Measurements from ENCODE around the gene SLC22A23.
"Not testable (repeated sequence)": the region's sequence is repeated elsewhere in the genome, so short reads cannot be mapped to it uniquely, and the experiment has no call there.

SLC22A23 gene

GRCh38 chr6:3382326-3383279 lies 74.2 kb downstream of the SLC22A23 start:
- FAIRE-seq, result no peak

DNA sequence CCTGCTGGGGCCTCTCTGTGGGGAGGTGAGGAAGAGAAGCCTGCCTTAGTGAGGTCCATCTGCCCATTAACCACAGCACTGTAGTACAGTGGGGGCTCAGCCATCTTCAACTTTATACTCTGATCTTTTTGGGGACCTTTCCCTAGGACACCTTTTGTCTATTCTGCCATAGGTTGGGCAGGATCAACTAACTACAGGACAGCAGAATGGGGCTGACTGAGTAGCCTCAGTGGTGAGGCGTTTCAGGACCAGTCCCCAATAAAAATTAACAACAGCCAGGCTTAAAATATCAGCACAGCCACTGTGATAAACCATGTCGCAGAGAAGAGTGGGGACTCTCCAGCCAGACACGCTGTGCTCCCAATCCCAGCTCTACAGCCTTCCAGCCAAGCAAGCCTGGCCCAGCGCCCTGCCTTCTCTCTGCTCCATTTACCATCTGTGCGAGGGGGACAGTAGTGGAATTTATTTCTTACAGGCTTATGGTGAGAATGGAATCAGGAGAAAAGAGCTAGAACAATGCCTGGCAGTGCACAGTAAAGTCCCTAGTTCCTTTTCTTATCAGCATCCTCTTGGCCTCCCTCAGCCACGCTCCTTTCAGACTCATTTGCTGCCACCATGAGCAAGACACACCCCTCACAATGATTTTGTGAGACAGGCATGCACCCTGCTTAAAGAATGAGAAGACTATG lies 75.5 kb downstream of the SLC22A23 start:
- FAIRE-seq, result no peak

- no peak for FAIRE-seq
Measured at GRCh38 chr6:3380344-3381232, 76.3 kb downstream of the SLC22A23 start.

DNA sequence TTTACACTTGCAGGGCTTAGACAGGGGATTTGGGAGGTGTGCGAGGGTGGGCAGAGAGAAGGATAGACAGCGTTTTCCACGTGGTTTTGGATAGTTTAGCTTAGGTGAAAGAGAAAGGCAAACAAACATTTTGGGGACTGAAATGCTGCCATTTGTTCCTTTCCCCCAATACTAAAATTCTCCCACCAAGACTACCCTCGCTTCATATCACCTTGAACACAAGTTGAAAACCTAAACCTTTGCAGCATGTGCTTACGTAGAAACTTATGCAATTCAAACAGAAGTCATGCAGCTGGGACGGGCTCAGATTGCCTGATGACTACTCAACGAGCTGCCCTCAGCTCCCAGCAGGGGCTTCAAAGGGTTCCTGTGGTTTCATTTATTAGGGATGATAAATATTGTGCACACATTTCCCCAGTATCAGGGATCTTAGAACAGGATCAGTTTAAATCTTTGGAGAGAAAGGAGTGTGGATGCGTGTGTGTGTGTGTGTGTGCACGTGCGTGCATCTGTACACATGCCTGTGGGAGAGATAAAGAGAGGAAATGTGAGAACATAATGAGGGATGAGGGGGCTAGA lies 77.3 kb downstream of the SLC22A23 start:
- FAIRE-seq, result no peak

DNA sequence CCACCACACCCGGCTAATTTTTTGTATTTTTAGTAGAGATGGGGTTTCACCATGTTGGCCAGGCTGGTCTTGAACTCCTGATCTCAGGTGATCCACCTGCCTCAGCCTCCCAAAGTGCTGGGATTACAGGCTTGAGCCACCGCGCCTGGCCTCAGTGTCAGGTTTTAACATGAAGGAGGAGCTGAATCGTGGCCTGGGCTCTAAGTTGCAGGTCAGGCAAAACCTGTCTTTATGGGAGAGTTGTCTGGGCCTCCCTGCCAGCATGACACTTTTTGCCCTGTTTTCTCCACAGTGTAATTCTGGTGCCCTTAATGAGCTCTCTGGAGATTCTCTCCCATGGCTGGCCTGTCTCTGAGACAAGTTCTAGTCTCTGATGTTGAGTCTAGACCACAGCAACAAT lies 78.0 kb downstream of the SLC22A23 start:
- not testable (repeated sequence) for FAIRE-seq

GRCh38 chr6:3378398-3378782 lies 78.5 kb downstream of the SLC22A23 start:
- not testable (repeated sequence) for FAIRE-seq

DNA sequence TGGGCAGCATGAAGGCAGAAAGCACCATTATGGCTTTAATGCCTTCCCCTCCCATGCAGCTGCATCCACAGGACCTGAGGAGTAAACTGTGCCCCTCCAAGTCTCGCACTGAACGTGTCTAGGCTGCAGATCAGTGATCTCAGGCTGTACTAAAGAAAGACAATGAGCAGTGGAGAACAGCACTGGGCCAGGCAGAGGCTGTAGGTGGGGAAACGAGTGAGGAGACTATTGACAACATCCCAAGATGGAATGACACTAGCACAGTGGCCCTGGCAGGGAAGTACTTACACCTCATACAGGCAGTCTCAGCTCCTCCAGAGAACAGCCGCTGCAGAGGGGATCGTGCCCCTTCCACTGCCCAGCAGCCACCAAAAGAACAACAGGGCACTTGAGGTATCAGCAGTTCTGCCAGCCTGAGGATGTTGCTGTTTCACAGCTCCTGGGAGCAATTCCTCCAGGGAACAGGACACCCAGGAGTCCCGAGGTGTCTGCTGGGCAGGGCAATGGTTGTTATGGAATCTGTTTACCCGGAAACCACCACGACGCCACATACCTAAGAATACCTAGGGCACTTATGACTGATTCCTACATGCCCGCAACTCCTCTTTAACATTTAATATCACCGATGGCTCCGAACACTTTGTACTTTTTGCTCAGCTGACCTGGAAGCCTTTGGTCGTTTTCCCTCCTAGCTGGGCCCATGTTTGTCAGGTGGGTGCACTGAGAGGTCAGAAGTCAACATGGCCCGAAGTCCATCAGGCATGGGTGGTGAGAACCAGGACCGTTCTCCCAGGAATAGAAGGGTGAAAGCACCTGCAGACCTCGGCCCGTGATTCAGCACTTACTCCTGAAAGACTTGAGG lies 79.1 kb downstream of the SLC22A23 start:
- no peak for FAIRE-seq

GRCh38 chr6:3376893-3377535 lies 79.8 kb downstream of the SLC22A23 start:
- no peak for FAIRE-seq

- no peak for FAIRE-seq
Measured at GRCh38 chr6:3376064-3376463, 80.8 kb downstream of the SLC22A23 start.

GRCh38 chr6:3373597-3374203 lies 83.2 kb downstream of the SLC22A23 start:
- no peak for FAIRE-seq

- FAIRE-seq, result no peak
Measured at GRCh38 chr6:3372912-3373554, 83.8 kb downstream of the SLC22A23 start.

- FAIRE-seq, result no peak
Measured at GRCh38 chr6:3372184-3372846, 84.5 kb downstream of the SLC22A23 start.

DNA sequence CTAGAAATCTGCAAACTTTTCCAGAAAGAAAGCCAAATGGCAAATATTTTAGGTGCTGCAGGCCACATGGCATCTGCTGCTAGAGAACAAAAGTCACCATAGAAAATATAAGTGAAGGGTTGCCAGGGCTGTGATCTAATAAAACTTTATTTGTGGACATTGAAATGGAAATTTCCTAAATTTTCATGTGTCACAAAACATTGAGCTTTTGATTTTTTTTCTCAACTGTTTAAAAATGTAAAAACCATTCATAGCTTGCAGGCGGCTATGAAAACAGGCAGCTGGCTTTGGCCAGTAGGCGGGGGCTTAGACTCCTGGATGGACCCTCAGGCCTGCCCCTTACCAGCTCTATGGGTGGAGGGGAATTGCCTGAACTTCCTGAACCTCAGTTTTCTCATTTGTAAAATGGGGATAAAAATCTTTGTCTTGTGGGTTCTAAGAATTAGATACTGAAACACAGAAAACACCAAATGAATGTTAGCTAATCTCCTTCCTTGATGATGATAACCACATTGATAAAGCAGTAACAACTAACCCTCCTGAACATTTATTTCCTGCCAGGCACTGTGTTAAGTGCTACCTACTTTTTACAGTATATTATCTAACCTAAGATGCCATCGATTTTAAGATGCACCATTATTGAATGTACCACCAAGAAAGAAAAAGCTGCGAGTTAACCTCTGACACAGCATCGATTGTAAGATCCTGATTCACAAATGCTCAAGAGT lies 85.5 kb downstream of the SLC22A23 start:
- no peak for FAIRE-seq

- FAIRE-seq, result no peak
Measured at GRCh38 chr6:3370361-3371221, 86.3 kb downstream of the SLC22A23 start.

- FAIRE-seq, result no peak
Measured at GRCh38 chr6:3369985-3370360, 86.9 kb downstream of the SLC22A23 start.

DNA sequence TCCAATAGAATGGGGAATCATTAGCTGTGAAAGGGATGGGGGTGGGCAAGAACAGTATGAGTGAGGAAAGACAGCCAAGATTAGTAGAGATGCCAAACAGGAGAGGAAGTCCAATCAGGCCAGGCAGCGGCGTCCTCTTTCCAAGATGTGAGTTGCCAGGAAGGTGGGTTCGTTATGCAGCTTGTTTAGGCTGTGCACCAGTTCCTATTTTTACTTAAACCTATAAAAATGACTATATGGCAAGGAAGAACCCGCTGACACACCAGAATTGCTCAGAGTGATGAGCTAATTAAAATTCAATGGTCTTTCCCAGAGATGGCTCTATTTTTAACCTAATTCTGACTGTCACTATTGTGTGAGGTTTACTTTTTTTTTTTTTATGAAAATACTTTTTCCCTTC lies 88.2 kb downstream of the SLC22A23 start:
- FAIRE-seq, result no peak

- FAIRE-seq, result no peak
Measured at GRCh38 chr6:3367630-3368029, 89.2 kb downstream of the SLC22A23 start.

All from islet of Langerhans (tissue), 1 donor.